Mammary epithelial cell (primary cell): ENCODE data around the gene RGL1.

Source experiments
- CTCF ChIP-seq, 2 donors: IDR thresholded peaks in 1 of 2; conservative IDR thresholded peaks in 1 of 2; 2 replicates each; pipeline ENCODE4 v1.5.1; 2011 to 2012; ENCODE audit warnings: inconsistent platforms in 2 of 2, low read length in 2 of 2, mild to moderate bottlenecking in 2 of 2, control low read depth in 1 of 2, low read depth in 1 of 2; ENCODE audit not compliant: insufficient read depth in 1 of 2; ENCODE audit errors: extremely low read depth in 1 of 2
- EZH2 ChIP-seq: IDR thresholded peaks from 2 replicates; pipeline ENCODE4 v1.6.1; 2012; ENCODE audit warnings: low read length, inconsistent platforms, borderline replicate concordance

GRCh38 chr1:183953031-183953430 lies 148.1 kb downstream of the RGL1 start:
- TF ChIP-seq CTCF (conservative IDR thresholded peaks at IDR 0.05 in 1 of 2, IDR thresholded peaks at IDR 0.05 in 1 of 2; ENCODE audit: extremely low read depth in 1 of 2, insufficient read depth in 1 of 2, low read depth in 1 of 2, low read length in 2 of 2) (no peak), EZH2 (no peak)
